Stimulated activated CD8-positive, alpha-beta memory T cell treated with anti-CD3 and anti-CD28 coated beads, Interleukin-4, amount 100 ng/mL, for 24 hours (primary cell): ENCODE measurements around the gene CDX4.
"Not testable (repeated sequence)": the region's sequence is repeated elsewhere in the genome, so short reads cannot be mapped to it uniquely, and the experiment has no call there.

ENCODE experiments used
- DNase-seq: peaks from one replicate; pipeline ENCODE4 v3.0.0-alpha.2; 2020; ENCODE audit warnings: low read depth

CDX4 gene, protein sequence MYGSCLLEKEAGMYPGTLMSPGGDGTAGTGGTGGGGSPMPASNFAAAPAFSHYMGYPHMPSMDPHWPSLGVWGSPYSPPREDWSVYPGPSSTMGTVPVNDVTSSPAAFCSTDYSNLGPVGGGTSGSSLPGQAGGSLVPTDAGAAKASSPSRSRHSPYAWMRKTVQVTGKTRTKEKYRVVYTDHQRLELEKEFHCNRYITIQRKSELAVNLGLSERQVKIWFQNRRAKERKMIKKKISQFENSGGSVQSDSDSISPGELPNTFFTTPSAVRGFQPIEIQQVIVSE

DNA sequence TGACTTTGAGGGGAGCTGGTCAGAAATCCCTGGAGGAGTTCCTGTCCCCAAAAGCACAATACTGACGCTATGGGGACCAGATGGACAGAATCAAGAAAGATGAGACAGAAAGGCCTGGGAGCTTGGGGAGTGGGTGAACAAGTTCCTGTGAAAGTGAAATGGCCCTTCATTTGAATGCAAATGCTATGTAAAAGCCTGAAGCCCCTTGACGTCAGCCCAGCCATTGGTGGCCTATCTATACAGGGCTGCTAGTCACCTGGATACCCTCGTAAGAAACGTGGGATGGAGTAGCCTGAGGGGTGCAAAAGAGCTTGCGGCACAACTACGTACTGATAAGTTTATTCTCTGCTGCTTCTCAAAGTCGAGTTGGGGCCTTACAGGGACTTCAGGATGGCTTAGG lies at the start of gene CDX4:
CDX4 (plus strand) TSS at position 223 of the 400 bp plus-strand sequence. CDS start 201 bp downstream, outside the sequence.
- DNase-seq, result no peak

DNA sequence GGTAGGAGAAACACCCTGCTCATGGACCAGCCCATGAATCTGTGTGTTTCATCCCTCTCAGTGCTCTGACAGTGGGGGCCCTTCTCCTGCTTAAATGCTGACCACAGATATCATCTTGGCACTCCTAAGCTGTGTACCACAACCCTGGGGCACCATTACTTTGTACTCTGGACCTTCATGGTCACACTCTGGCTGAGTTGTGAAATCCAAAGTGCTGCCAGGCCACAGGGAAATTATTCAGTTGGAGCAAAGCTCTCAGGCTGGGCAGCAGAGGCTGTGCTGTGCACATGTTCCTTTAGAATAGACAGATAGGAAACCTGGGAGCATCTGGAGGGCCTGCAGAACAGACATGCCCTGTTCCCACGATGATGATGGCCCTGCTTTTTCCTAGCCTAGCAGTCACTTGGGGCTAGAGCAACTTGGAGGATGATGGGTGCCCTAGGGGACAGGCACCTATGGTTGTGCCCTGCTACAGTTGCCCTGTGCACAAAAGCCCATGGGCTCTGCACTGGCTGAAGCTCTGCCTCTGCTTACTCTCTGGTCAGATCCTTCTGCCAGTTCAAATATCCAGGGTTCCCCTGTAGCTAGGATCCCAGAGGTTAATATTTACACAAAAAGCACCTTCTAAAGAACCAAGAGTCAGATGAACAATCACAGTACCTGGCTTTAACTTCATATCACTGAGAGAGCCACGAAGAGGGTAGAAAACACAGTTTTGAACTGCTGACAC lies 48.5 kb upstream of the CDX4 start:
- DNase-seq, result no peak

DNA sequence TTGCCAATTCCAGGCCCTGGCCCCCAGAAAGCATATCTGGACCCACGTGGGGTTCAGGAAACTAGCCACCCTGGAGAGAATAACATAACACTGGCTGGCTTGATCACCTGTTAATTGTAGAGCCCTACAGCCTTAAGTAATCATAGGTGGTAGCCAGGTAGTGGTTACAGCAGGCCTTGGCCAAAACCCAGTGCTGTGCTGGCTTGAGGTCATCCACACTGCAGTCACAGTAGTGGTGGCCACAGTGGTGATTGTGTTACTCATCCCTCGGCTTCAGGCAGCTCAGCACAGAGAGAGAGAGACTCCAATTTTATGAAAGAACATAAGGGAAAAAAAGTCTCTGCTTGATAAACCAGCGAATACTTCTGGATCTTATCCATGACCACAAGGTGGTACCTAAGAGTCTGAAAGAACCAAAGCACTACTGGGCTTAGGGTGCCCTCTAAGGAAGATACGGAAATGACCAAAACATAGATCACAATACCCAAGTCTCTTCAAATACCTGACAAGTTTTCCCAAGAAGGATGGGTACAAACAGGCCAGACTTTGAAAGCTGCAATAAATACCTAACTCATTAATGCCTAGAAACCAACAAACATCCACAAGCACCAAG lies 46.6 kb upstream of the CDX4 start:
- DNase-seq, result no peak

DNA sequence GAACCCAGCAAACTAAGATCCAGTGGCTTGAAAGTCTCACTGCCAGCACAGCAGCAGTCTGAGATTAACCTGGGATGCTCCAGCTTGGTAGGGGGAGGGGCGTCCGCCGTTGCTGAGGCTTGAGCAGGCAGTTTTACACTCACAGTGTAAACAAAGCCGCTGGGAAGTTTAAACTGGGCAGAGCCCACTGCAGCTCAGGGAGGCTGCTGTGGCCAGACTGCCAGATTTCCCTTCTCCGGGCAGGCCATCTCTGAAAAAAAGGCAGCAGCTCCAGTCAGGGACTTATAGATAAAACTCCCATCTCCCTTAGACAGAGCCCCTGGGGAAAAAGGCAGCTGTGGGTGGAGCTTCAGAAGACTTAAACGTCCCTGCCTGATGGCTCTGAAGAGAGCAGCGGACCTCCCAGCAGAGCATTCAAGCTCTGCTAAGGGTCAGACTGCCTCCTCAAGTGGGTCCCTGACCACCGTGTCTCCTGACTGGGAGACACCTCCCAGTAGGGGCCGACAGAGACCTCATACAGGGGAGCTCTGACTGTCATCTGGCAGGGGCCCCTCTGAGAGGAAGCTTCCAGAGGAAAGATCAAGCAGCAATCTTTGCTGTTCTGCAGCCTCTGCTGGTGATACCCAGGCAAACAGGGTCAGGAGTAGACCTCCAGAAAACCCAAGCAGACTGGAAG lies 45.1 kb upstream of the CDX4 start:
- DNase-seq, result no peak

DNA sequence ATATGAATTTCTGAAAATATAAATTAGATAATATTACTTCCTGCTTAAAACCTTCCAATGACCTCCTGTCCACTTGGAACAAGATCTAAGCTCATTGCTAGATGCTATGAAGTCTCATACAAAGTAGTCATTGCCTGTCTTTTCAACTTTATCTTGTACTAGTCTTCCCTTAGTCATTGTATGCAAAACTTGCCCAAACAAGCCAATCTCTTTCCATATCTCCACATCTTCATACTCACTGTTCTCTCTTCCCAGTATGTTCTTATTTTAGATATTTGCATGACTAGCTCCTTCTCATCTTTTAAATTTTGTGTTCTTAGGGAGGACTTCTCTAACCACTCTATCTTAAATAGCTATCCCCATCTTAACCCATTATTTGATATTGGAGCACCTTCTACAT lies 33.9 kb upstream of the CDX4 start:
- DNase-seq, result no peak

DNA sequence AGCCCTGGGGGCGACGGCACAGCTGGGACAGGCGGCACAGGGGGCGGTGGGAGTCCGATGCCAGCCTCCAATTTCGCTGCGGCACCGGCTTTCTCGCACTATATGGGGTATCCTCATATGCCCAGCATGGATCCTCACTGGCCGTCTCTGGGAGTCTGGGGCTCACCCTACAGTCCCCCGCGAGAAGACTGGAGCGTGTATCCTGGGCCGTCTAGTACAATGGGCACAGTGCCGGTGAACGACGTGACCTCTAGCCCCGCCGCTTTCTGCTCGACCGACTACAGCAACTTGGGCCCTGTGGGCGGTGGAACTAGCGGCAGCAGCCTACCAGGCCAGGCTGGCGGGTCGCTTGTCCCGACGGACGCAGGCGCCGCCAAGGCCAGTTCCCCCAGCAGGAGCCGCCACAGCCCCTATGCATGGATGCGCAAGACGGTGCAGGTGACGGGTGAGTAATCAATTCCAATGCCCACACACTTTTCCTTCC lies 500 bp downstream of the CDX4 start:
- no peak for DNase-seq

DNA sequence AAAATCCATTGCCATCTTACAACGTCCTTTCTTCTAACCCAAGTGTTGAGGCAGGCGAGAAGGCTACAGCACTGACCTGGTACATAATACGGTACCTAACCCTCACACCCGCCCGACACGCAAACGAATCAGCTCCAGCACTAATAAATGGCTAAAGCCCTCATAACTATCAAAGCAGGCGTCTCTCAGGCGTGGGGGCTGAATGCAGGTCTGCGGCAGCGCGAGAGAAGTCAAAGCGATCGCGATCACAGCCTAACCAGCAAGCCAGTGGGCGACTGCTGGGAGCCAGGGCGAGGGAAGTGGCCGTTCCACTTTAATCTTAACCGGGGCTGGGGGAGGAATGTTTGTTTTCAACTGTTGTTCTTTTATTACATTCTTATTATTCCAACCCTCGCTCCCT lies 1.5 kb downstream of the CDX4 start:
- no peak for DNase-seq

DNA sequence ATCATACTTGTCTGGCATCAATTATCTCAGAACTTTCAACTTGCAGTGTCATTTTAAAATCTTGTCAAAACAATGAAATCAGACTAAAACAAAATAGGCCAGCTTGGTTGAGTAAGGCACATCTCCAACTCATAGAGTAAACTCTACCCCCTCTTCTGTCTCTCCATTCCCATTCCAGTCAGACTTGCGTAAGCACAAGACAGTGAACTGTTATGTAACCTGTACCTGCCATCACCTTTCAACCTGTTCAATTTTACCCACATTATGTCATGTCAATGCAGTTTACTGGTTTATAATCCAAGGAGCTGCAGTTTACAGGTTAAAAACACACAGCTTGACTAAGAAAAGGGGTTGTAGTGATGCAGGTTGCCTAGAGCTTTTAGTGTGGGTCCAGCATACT lies 8.3 kb downstream of the CDX4 start:
- DNase-seq, result no peak

DNA sequence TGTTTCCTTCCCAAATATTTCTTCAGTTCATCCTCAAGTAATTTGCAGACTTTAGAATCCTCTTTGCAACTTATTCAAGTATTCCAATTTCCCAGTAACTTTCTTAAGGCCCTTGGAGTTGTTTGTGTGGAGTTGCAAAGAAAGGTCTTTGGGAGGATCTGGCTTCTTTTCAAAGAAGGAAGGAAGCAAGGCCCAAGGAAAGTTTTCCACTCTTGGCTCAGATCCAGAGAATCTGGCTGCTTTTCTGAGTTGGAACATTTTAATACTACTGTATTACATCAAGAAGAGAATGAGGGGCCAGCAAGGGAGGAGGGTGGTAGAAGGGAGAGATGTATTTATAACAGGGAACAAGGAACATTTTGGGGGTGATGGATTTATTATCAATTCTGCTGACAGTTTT lies 10.5 kb downstream of the CDX4 start:
- DNase-seq, result no peak

DNA sequence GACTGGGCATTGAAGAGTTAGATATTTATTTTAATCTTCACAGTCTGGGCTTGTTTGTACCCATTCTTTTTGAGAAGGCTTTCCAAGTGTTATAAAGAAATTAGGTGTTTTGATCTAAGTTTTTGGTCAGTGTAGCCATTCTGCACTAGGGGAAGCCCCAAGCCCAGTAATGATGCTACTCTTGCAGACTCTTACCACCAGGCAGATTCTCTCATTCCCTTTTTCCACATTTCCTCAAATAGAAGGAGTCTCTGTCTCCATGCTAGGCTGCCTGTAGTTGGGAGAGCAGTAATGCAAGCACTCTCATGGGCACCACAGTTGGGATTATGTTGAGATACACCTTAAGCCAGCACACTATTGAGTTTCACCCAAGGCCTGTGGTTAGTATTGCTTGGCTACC lies 21.5 kb downstream of the CDX4 start:
- DNase-seq, result no peak

DNA sequence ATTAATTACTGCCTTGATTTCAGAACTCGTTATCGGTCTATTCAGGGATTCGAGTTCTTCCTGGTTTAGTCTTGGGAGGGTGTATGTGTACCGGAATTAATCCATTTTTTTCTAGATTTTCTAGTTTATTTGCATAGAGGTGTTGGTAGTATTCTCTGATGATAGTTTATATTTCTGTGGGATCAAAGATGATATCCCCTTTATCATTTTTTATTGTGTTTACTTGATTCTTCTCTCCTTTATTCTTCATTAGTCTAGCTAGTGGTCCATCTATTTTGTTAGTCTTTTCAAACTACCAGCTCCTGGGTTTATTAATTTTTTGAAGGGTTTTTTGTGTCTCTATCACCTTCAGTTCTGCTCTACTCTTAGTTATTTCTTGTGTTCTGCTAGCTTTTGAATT lies 32.1 kb downstream of the CDX4 start:
- no peak for DNase-seq

DNA sequence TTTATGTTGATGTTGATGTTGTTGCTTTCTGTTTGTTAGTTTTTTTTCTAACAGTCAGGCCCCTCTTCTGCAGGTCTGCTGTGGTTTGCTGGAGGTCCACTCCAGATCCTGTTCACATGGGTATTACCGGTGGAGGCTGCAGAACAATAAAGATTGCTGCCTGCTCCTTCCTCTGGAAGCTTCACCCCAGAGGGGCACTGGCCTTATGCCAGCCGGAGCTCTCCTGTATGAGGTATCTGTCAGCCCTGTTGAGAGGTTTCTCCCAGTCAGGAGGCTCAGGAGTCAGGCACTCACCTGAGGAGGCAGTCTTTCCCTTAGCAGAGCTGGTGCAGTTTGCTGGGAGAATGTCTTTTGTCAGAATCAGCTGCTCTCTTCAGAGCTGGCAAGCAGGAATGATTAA lies 34.7 kb downstream of the CDX4 start:
- DNase-seq, result no peak

DNA sequence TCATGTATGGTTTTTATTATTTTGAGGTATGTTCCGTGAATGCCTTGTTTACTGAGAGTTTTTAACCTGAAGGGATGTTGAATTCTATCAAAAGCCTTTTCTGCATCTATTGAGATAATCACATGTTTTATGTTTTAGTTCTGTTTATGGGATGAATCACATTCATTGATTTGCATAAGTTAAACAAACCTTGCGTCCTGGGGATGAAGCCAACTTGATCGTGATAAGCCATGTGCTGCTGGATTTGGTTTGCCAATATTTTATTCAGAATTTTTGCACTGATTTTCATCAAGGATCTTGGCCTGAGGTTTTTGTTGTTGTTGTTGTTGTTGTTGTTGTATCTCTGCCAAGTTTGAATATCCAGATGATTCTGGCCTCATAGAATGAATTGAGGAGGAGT lies 43.8 kb downstream of the CDX4 start:
- DNase-seq, result no peak

DNA sequence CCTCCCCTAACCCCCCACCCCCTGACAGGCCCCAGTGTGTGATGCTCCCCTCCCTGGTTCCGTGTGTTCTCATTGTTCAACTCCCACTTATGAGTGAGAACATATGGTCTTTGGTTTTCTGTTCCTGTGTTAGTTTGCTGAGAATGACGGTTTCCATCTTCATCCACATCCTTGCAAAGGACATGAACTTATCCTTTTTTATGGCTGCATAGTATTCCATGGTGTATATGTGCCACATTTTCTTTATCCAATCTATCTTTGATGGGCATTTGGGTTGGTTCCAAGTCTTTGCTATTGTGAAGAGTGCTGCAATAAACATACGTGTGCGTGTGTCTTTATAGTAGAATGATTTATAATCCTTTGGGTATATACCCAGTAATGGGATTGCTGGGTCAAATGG lies 45.3 kb downstream of the CDX4 start:
- not testable (repeated sequence) for DNase-seq
